ENCODE data around the gene DNAI1. TPM values are rescaled to one million over a fixed set of nuclear protein-coding genes. Genes with fewer than 3 reads are reported as not detected.

DNAI1 gene

GRCh38 chr9:34568133-34568532, 109.5 kb downstream of the DNAI1 start:
- no peak overlapping the region for H3K4ac ChIP-seq (ENCODE audit: low read depth in 1 of 2, low read length in 2 of 2)
- no peak overlapping the region for H3K14ac ChIP-seq (ENCODE audit: low read length in 2 of 2)
- H2AK5ac ChIP-seq (ENCODE audit: low read length, severe bottlenecking): no peak overlapping the region
- H3K27me3 ChIP-seq (ENCODE audit: control insufficient read depth in 1 of 2, insufficient read depth in 1 of 2, low read length in 2 of 2): peaks cover 51 to 95% of the 10 kb centered on the region in 2 experiments
- H2BK120ac ChIP-seq (ENCODE audit: low read depth, low read length): no peak overlapping the region
- H3K4me3 ChIP-seq (ENCODE audit: insufficient read depth in 1 of 2, low read depth in 1 of 2, low read length in 2 of 2): no peak overlapping the region
- H2BK12ac ChIP-seq (ENCODE audit: low read length in 2 of 2): no peak overlapping the region
- no peak overlapping the region for H3K23ac ChIP-seq (ENCODE audit: low read length in 2 of 2)
- H3K9ac ChIP-seq (ENCODE audit: low read length): no peak overlapping the region
- H3K79me1 ChIP-seq (replicated peaks; ENCODE audit: low read length, poor library complexity, severe bottlenecking): no peaks in the 10 kb centered on the region
- no peak overlapping the region for H2AFZ ChIP-seq (ENCODE audit: low read depth, low read length)
- no peaks in the 10 kb centered on the region for H3K4me1 ChIP-seq (ENCODE audit: control insufficient read depth, insufficient read depth, low read depth, low read length)
- H3K36me3 ChIP-seq (ENCODE audit: control insufficient read depth in 1 of 2, insufficient read depth in 2 of 2, low read depth in 1 of 2, low read length in 2 of 2): no peaks in the 10 kb centered on the region
- H3K9me3 ChIP-seq (ENCODE audit: control insufficient read depth, low read length): no peaks in the 10 kb centered on the region
- no peak overlapping the region for H3K18ac ChIP-seq (ENCODE audit: low read depth in 1 of 2, low read length in 2 of 2)
- no peak for DNase-seq
- 93% methylated on average over 6 of the region's 7 CpGs for whole genome bisulfite sequencing
- H3K4me2 ChIP-seq (ENCODE audit: low read length, poor library complexity, severe bottlenecking): no peak overlapping the region
- no peak overlapping the region for H4K91ac ChIP-seq (ENCODE audit: low read length)
- H2BK15ac ChIP-seq (ENCODE audit: low read depth, poor library complexity, severe bottlenecking): no peak overlapping the region
- no peak overlapping the region for H2BK5ac ChIP-seq (ENCODE audit: low read depth, low read length, poor library complexity, severe bottlenecking)
- H3K27ac ChIP-seq (ENCODE audit: low read length, poor library complexity, severe bottlenecking): no peak overlapping the region
- no peak overlapping the region for H4K8ac ChIP-seq (ENCODE audit: low read length)

DNA sequence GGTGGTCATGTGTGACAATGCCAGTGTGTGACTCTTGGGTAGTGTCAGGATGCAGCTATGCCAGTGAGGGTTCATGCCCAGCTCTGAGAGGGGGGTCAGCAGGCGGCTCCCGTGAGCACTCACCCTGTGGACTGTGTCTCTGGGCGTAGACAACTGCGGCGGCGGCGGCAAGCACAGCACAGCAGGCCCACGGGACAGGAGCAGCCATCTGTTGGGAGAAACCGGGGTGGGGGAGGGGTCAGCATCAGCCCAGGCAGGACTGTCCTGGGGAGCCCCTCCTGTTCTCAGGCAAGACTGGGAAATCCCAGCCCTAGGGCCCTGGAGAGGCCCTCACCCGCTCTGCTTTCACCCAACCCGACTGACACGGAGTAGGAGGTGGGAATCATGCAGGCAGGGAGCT, 110.2 kb downstream of the DNAI1 start:
- no peaks in the 10 kb centered on the region for H3K36me3 ChIP-seq (ENCODE audit: control insufficient read depth in 1 of 2, insufficient read depth in 2 of 2, low read depth in 1 of 2, low read length in 2 of 2)
- WGBS: 74% methylated on average over 12 of the region's 12 CpGs
- no peak overlapping the region for H3K27ac ChIP-seq (ENCODE audit: low read length, poor library complexity, severe bottlenecking)

GRCh38 chr9:34570376-34570775, 111.8 kb downstream of the DNAI1 start:
- Histone ChIP-seq H3K4me2 (ENCODE audit: low read length, poor library complexity, severe bottlenecking) (no peak overlapping the region), H2AFZ (ENCODE audit: low read depth, low read length) (no peak overlapping the region), H3K9ac (ENCODE audit: low read length) (peak overlapping the region; percentile 25), H3K79me1 (replicated peaks; ENCODE audit: low read length, poor library complexity, severe bottlenecking) (no peaks in the 10 kb centered on the region), H2BK120ac (ENCODE audit: low read depth, low read length) (no peak overlapping the region), H3K9me3 (ENCODE audit: control insufficient read depth, low read length) (no peaks in the 10 kb centered on the region), H3K4me3 (ENCODE audit: insufficient read depth in 1 of 2, low read depth in 1 of 2, low read length in 2 of 2) (no peak overlapping the region), H3K4me1 (ENCODE audit: control insufficient read depth, insufficient read depth, low read depth, low read length) (no peaks in the 10 kb centered on the region), H4K8ac (ENCODE audit: low read length) (no peak overlapping the region), H3K36me3 (ENCODE audit: control insufficient read depth in 1 of 2, insufficient read depth in 2 of 2, low read depth in 1 of 2, low read length in 2 of 2) (no peaks in the 10 kb centered on the region), H3K14ac (ENCODE audit: low read length in 2 of 2) (no peak overlapping the region), H3K27me3 (ENCODE audit: control insufficient read depth in 1 of 2, insufficient read depth in 1 of 2, low read length in 2 of 2) (peaks cover 47 to 96% of the 10 kb centered on the region in 2 experiments), H2BK15ac (ENCODE audit: low read depth, poor library complexity, severe bottlenecking) (no peak overlapping the region), H4K91ac (ENCODE audit: low read length) (no peak overlapping the region), H3K27ac (ENCODE audit: low read length, poor library complexity, severe bottlenecking) (no peak overlapping the region), H3K18ac (ENCODE audit: low read depth in 1 of 2, low read length in 2 of 2) (no peak overlapping the region), H2BK5ac (ENCODE audit: low read depth, low read length, poor library complexity, severe bottlenecking) (no peak overlapping the region), H2AK5ac (ENCODE audit: low read length, severe bottlenecking) (no peak overlapping the region), H3K4ac (ENCODE audit: low read depth in 1 of 2, low read length in 2 of 2) (no peak overlapping the region), H3K23ac (ENCODE audit: low read length in 2 of 2) (no peak overlapping the region), H2BK12ac (ENCODE audit: low read length in 2 of 2) (no peak overlapping the region)
- DNase-seq: no peak
- 40% methylated on average over 11 of the region's 11 CpGs for WGBS

More for the DNA sequence above, 110.2 kb downstream of the DNAI1 start:
- Histone ChIP-seq H3K23ac (ENCODE audit: low read length in 2 of 2) (no peak overlapping the region), H3K9ac (ENCODE audit: low read length) (no peak overlapping the region), H2AFZ (ENCODE audit: low read depth, low read length) (no peak overlapping the region), H2BK5ac (ENCODE audit: low read depth, low read length, poor library complexity, severe bottlenecking) (no peak overlapping the region), H4K91ac (ENCODE audit: low read length) (no peak overlapping the region), H3K4me2 (ENCODE audit: low read length, poor library complexity, severe bottlenecking) (no peak overlapping the region), H3K27me3 (ENCODE audit: control insufficient read depth in 1 of 2, insufficient read depth in 1 of 2, low read length in 2 of 2) (peaks cover 48 to 95% of the 10 kb centered on the region in 2 experiments), H2BK12ac (ENCODE audit: low read length in 2 of 2) (no peak overlapping the region), H2AK5ac (ENCODE audit: low read length, severe bottlenecking) (no peak overlapping the region), H2BK120ac (ENCODE audit: low read depth, low read length) (no peak overlapping the region), H3K4me1 (ENCODE audit: control insufficient read depth, insufficient read depth, low read depth, low read length) (no peaks in the 10 kb centered on the region), H3K79me1 (replicated peaks; ENCODE audit: low read length, poor library complexity, severe bottlenecking) (no peaks in the 10 kb centered on the region), H3K4me3 (ENCODE audit: insufficient read depth in 1 of 2, low read depth in 1 of 2, low read length in 2 of 2) (no peak overlapping the region), H3K9me3 (ENCODE audit: control insufficient read depth, low read length) (no peaks in the 10 kb centered on the region), H3K4ac (ENCODE audit: low read depth in 1 of 2, low read length in 2 of 2) (no peak overlapping the region), H4K8ac (ENCODE audit: low read length) (no peak overlapping the region), H2BK15ac (ENCODE audit: low read depth, poor library complexity, severe bottlenecking) (no peak overlapping the region), H3K14ac (ENCODE audit: low read length in 2 of 2) (no peak overlapping the region), H3K18ac (ENCODE audit: low read depth in 1 of 2, low read length in 2 of 2) (no peak overlapping the region)
- no peak for DNase-seq

Small RNA genes lying within 50 kb of the gene (small RNA-seq; reads per million reads assigned to genes)
- not detected for gene RN7SKP24 (ENCODE audit: low read depth)
